Testis (tissue), 2 donors: ENCODE data around the gene CD3G.

Experiments
- CTCF ChIP-seq, 3 experiments: fragments of 450-650 bp in 2 of 3; fragments of 200-600 bp in 1 of 3; sonication (generic) in 1 of 3; IDR thresholded peaks; one replicate each; pipeline ENCODE4 v1.5.1; 2016 to 2019; ENCODE audit warnings: antibody characterized with exemption in 3 of 3, mild to moderate bottlenecking in 2 of 3, moderate library complexity in 1 of 3
- POLR2A ChIP-seq: fragments of 450-650 bp; IDR thresholded peaks from one replicate; pipeline ENCODE4 v1.6.1; 2017; ENCODE audit warnings: antibody characterized with exemption, mild to moderate bottlenecking, moderate library complexity

DNA sequence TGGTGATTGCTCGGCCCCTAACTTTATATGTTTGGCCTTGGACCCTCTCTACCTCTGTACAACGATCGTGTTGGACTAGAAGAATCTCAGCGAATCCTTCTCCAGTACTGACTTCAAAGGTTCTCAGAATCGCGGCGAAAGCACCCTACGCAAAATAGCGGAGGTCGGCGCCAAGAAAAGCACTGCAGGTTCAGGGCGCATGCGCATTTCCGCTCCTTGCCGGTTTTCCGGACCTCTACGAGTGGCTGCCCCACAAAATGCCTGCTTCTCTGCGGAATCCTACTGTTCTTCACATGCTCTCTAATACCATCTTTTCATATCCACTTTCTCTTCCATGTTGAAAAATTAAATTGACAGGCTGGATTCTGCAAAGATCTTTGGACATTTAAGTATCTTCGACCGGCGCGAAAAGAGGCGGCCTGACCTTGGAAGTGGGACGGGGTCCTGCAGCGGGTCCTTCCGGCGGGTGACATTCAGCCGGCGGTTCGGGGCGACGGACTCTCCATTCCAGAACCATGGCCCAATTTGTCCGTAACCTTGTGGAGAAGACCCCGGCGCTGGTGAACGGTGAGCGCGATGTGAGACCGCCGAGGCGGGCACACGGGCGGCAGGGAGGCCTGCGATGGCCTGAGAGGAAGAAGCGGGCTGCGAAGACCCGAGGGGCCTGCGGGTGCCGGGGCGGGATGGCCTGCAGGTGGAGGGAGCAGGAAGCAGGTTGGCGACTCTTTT is 57.2 kb downstream of the CD3G start, which contains the start of gene ATP5MG:
- TF ChIP-seq POLR2A (no peak), CTCF (IDR thresholded peaks at IDR 0.05) (no peak)
